ES-I3 (cell line): ENCODE measurements around the gene CUL7.
"Not testable (repeated sequence)": the region's sequence is repeated elsewhere in the genome, so short reads cannot be mapped to it uniquely, and the experiment has no call there.

ENCODE experiments used
- H3K36me3 ChIP-seq: 2 replicates; pipeline ENCODE4 v1.6.1; 2013; ENCODE audit warnings: mild to moderate bottlenecking, low read length, control low read depth, moderate library complexity; ENCODE audit not compliant: insufficient read depth
- H3K4me1 ChIP-seq: 2 replicates; pipeline ENCODE4 v1.6.1; 2013; ENCODE audit warnings: mild to moderate bottlenecking, control low read depth, low read length; ENCODE audit not compliant: insufficient read depth
- H3K9ac ChIP-seq: 2 replicates; pipeline ENCODE4 v1.6.1; 2013; ENCODE audit warnings: low read depth, mild to moderate bottlenecking, low read length, moderate library complexity
- H3K9me3 ChIP-seq: 2 replicates; pipeline ENCODE4 v1.6.1; 2013; ENCODE audit warnings: mild to moderate bottlenecking, low read length, moderate library complexity; ENCODE audit not compliant: control insufficient read depth, insufficient read depth

CUL7 gene

DNA sequence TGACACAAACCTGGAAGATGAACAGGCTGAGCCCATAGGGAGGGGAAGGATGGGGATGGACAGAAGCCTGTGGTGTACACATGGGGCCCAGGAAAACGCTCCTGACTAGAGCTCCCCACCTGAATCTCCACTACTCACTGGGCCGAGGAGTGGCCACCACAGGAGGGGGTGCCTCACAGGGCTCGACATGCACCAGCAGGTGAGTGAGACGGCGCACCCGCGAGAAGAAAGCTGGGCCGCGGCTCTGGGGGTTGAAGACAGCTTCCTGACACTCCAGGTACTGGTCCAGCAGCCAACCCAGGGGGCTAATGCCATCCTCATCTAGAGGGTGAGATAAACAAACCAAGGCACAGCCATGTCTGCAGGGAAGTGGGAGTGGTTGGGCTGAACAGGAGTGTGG, 10.3 kb downstream of the CUL7 start:
- Histone ChIP-seq H3K9me3 (no peaks in the 10 kb centered on the region), H3K9ac (no peak overlapping the region), H3K36me3 (peaks cover under 1% of the 10 kb centered on the region), H3K4me1 (no peaks in the 10 kb centered on the region)

DNA sequence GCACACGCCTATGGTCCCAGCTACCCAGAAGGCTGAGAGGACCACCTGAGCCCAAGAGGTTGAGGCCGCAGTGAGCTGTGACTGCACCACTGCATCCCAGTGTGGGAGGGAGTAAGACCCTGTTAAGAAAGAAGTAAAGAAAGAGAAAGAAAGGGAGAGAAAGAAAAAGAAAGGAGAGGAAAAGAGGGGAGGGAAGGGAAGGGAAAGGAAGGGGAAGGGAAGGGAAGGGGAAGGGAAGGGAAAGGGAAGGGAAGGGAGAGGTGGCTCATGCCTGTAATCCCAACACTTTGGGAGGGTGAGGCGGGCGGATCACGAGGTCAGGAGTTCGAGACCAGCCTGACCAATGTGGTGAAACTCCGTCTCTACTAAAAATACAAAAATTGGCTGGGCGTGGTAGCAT, 12.2 kb downstream of the CUL7 start:
- H3K36me3 ChIP-seq, H3K4me1 ChIP-seq, H3K9me3 ChIP-seq, H3K9ac ChIP-seq: not testable (repeated sequence)

DNA sequence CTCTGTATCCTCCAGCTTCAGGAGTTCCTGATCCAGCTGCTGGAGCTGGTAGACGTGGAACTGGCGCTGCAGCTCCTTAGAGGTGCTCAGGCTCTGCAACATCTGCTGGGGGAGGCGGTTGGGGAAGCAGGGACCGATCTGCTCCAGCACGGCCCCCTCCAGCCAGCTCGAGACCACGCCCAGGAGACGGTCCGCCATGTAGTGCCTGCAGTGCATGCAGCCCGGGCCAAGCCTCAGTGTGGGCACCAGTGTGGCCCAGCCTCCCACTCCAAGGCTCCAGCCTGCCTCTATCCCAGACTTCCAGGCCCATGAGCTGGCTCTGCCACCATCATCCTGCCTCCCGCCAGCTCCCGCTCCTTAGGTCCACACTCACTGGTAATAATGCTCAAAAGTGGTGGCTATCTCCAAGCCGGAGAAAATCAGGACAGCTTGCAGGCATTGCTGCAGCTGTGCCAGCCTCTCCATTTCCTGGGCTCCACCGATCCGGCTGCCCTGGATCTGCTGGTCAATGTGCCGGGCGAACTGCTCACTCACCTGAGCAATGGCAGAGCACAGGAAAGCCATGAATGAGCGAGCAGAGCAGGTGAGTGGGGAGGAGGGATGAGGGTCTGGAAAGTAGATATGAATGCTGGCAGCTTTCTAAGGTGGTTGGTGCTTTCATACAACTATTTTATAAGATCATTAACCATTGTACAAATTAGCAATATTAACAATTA, 13.0 kb downstream of the CUL7 start:
- H3K9ac ChIP-seq = no peak overlapping the region
- no peaks in the 10 kb centered on the region for H3K9me3 ChIP-seq
- no peaks in the 10 kb centered on the region for H3K4me1 ChIP-seq
- H3K36me3 ChIP-seq = peaks cover 4% of the 10 kb centered on the region; the same call in 1 of the 2 replicates

DNA sequence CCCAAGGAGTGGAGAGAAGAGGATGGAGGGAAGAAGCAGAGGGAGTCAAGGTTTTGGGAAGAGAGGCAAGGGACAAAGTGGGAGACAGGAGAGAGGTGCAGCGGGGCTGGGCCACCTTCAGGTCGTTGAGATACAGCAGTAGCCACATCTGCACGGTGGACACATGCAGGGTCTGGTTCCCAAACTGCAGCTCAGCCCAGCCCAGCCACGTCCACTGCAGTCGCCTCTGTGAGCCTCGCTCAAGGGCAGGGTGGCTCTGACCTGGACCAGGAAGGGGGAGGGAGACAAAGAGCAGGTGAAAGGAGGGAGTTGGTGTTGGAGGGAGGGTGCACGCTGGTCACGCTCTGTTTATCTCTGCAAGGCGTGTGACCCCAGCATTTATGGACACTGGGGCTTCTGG, 14.9 kb downstream of the CUL7 start:
- peaks cover 4% of the 10 kb centered on the region; the same call in 1 of the 2 replicates for H3K36me3 ChIP-seq

DNA sequence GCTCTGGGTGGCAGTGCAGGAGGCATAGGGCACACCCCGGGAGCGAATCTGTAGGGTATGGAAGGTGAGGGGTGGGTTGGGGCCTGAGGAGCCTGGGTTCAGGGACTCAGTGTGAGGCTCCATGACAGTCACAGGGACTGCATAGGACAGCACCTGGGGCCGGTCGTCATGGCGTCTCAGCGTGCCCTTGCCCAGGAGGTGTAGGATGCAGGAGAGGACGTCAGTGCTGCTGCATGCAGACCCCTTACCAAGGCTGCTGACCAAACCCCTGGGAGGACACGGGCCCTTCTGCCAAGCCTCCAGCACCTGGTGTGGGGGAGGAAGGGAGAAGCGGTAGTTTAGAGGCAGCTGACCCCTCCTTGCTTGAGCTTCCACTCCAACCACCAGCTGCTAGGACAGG, 15.9 kb downstream of the CUL7 start:
- no peak overlapping the region for H3K9ac ChIP-seq
- no peaks in the 10 kb centered on the region for H3K4me1 ChIP-seq
- no peaks in the 10 kb centered on the region for H3K9me3 ChIP-seq
- H3K36me3 ChIP-seq = peaks cover 8% of the 10 kb centered on the region

More for the DNA sequence above, 14.9 kb downstream of the CUL7 start:
- no peak overlapping the region for H3K9ac ChIP-seq
- H3K9me3 ChIP-seq = no peaks in the 10 kb centered on the region
- no peaks in the 10 kb centered on the region for H3K4me1 ChIP-seq

DNA sequence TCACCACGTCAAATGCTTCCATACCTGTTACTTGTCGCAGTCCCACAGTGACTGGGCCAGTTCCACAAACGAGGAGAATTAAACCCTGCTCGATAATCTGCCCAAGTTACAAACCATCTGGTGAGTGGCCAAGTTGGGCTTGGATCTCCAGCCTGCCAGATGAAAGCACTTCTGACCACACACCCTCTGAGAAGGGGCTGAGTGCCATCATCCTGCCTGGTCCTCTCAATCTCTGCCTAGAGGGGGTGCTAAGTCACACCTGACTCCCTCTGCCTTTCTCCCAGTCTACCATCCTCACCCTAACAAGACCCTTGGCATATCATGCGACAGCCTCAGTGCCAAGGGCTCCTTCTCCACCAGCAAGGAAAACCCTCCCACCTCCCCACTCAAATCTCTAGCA, 16.5 kb downstream of the CUL7 start:
- H3K36me3 ChIP-seq = peaks cover 10% of the 10 kb centered on the region
- H3K4me1 ChIP-seq = no peaks in the 10 kb centered on the region
- H3K9me3 ChIP-seq = no peaks in the 10 kb centered on the region
- H3K9ac ChIP-seq = no peak overlapping the region

DNA sequence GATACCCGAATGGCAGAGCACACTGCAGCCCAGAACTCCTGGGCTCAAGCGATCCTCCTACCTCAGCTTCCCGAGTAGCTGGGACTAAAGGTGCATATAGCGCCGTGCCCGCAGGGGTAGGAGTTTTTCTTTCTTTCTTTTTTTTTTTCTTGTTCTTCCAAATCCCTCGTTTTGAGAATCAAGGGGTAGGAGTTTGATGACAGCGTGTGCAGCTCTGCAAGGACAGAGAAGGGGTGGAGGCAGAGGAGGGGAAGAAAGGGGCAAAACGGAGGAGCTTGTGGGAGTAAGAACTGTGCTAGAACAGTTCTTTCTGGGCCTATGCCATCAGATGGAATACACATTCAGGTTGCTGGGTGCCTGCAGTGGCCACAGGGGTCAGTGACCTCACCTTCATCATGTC, 16.9 kb downstream of the CUL7 start:
- Histone ChIP-seq H3K9me3 (no peaks in the 10 kb centered on the region), H3K9ac (no peak overlapping the region), H3K36me3 (peaks cover 13% of the 10 kb centered on the region), H3K4me1 (no peaks in the 10 kb centered on the region)

DNA sequence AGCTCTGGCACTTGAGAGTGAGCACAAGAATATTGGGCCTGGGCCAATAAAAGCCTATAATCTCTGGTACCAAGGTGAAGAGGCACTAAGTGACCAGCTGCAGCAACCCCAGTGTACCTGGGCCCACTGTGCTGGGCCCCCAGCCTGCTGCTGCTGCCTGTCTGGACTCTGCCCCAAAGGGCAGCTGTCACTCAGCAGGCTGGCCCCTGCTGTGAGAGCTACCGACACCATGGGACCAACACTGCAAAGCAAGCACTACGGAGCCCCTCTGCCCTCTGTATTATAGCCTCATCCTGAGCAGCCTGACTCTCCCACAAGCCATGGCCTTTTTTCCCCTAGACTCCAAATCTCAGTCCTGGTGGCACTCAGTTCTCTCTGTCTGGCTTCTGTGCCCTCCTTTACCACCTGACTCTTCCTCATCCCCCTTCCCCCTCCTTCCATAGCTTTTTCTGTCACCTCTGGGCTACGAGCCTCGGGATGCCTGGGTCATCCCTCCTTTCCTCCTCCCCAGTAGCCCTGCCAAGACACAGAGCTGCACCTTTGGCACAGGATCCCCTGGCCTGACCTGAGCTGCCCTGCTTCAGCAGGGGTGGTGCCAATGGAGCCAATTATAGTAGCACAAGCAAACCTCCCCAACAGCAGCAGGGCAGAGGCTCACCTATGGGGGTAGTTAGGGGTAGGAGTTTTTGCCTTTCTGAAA, 18.0 kb downstream of the CUL7 start:
- Histone ChIP-seq H3K9me3 (no peaks in the 10 kb centered on the region), H3K9ac (no peak overlapping the region), H3K36me3 (peaks cover 13% of the 10 kb centered on the region), H3K4me1 (no peaks in the 10 kb centered on the region)

DNA sequence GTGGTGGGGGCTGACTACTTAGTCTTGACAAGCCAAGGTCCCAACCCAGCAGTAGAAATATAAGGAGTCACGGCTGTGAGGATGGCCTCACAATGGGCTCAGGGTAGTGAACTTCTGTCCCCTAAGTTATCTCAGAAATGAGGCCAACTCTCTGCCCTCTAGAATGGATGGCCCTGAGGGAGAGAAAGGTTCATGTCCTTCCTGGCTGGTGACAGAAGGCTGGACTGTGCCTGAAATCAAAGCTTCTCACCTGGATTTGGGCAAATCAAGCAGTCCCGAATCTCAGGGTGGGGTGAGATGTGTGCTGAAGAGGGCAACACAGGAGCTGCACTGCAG, 19.5 kb downstream of the CUL7 start:
- no peaks in the 10 kb centered on the region for H3K4me1 ChIP-seq
- H3K9me3 ChIP-seq = no peaks in the 10 kb centered on the region
- H3K9ac ChIP-seq = no peak overlapping the region
- peaks cover 19% of the 10 kb centered on the region for H3K36me3 ChIP-seq

DNA sequence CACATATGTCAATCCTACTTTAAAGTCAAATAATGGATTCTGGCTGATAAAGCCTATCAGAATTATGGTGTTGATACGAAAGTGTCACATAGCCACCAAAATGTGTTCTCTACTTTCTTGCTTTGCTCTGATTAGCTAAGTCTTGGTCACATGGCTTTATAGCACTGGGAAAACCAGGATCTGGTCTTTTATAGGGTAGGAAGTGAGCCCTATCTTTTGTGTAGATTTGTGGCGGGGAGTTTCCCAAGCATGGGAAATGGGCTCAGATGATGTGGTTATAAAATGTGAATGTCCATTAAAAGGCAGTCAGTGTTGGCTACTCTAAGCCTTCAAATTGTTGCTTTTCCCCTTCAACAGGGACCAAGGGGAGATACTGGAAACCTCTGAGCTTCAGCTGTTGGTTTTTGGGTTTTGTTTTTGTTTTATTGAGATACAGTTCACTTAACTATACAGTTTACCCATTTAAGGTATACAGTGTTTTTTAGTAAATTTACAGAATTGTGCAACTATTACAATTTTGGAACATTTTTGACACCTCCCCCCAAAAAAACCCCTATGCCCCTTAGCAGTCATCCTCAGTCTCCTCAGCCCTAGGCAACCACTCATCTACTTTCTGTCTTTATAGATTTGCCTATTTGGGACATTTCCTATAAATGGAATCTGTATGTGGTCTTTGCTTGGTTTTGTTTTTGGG, 20.0 kb downstream of the CUL7 start:
- Histone ChIP-seq H3K4me1 (no peaks in the 10 kb centered on the region), H3K9me3 (no peaks in the 10 kb centered on the region), H3K9ac (no peak overlapping the region), H3K36me3 (peaks cover 24% of the 10 kb centered on the region)

DNA sequence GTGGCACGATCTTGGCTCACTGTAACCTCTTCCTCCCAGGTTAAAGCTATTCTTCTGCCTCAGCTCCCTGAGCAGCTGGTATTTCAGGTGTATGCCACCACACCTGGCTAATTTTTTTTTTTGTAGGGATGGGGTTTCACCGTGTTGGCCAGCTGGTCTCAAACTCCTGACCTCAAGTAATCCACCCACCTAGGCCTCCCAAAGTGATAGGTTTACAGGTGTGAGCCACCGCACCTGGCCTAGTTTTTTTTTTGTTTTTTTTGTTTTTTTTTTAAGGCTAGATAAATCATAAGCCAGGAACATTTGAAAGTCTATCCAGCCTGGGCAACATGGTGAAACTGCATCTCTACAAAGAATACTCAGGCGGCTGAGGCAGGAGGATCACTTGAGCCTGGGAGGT, 21.3 kb downstream of the CUL7 start:
- Histone ChIP-seq H3K9ac (no peak overlapping the region), H3K36me3 (peaks cover 28% of the 10 kb centered on the region), H3K9me3 (no peaks in the 10 kb centered on the region), H3K4me1 (no peaks in the 10 kb centered on the region)

DNA sequence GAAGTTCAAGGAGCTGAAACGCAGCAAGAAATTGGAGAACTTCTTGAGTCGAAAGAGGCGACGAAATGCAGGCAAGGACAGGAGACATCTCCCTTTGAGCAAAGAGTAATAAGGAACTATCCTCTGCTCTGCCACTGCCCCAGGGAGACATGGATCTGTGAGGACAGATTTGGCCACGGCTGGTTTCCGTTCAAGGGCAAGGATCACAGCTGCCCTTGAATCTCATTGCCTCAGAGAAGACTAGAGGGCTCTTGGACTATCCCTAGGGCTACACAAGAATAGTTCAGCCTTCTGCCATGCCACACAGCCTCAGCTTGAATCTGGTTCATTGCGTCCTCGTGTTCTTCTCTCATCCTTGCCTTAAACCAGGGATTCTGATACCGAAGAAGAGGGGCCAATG, 24.5 kb downstream of the CUL7 start:
- H3K9me3 ChIP-seq = no peaks in the 10 kb centered on the region
- H3K9ac ChIP-seq = no peak overlapping the region
- H3K36me3 ChIP-seq = peaks cover 52% of the 10 kb centered on the region
- no peaks in the 10 kb centered on the region for H3K4me1 ChIP-seq

DNA sequence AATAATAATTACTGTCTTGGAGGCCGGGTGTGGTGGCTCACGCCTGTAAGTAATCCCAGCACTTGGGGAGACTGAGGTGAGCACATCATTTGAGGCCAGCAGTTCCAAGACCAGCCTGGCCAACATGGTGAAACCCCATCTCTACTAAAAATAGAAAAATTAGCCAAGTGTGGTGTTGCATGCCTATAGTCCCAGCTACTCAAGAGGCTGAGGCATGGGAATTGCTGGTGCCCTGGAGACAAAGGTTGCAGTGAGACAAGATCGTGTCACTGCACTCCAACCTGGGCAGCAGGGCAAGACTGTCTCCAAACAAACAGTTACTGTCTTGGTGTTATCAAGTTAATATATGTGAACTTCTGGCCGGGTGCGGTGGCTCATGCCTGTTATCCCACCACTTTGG, 27.3 kb downstream of the CUL7 start:
- H3K4me1 ChIP-seq = no peaks in the 10 kb centered on the region
- no peaks in the 10 kb centered on the region for H3K9me3 ChIP-seq
- H3K36me3 ChIP-seq = peaks cover 45% of the 10 kb centered on the region
- no peak overlapping the region for H3K9ac ChIP-seq

DNA sequence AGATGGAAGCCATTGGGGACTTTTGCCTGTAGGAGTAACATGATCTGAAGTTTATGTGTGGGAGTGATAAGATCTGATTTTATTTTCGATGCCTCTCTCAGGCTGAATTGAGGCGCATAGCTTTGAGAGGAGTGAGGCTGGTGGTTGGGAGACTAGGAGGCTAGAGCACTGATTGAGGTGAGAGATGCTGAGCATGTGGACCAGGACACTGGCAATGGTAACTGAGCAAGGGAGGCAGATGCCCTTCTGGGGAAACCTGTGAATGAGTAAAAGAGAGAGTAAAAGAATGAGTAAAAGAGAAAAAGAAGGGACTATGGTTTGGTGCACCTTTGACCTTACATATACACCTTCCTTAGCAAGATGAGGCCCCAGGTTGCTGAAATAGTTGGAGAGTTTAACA, 29.2 kb downstream of the CUL7 start:
- no peaks in the 10 kb centered on the region for H3K9me3 ChIP-seq
- peaks cover 41% of the 10 kb centered on the region for H3K36me3 ChIP-seq
- H3K4me1 ChIP-seq = no peaks in the 10 kb centered on the region
- H3K9ac ChIP-seq = no peak overlapping the region
